ENCODE data around the gene SPTBN1. TPM values are rescaled to one million over a fixed set of nuclear protein-coding genes. Genes with fewer than 3 reads are reported as not detected.

Gene SPTBN1
- polyA plus RNA-seq, 1 donor: 327 TPM

DNA sequence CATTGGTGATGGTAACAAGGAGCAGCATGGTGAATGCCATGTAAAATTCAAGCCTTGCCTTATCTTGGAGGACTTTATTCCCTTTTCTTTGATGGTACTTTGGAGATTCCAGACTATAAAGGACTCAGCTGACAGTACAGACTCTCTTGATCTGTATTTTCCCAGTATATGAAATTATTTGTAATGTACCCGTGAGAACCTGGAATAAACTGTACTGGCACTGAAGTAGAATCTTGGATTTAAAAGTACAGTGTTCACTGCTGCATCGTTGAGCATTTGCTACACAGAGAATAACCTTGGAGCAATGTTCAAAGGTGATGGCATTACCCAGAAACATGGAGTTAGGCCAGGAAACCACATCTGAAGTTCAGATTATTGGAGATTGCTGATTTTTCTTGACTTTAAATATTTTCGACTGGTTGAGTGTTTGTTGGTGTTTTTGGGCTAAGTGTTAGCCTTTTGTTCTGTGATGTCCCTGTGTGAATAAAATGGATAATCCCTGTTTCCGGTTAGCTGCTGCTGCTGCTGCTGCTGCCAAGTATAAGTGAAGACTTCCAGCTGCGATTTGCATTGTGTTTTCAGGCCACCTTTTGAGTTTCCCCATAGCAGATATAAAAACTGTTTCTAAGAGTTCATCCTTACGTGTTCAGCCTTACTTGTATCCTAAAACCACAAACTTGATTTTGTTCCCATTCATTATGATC lies 122.0 kb downstream of the SPTBN1 start:
- peak; percentile 67 for DNase-seq

DNA sequence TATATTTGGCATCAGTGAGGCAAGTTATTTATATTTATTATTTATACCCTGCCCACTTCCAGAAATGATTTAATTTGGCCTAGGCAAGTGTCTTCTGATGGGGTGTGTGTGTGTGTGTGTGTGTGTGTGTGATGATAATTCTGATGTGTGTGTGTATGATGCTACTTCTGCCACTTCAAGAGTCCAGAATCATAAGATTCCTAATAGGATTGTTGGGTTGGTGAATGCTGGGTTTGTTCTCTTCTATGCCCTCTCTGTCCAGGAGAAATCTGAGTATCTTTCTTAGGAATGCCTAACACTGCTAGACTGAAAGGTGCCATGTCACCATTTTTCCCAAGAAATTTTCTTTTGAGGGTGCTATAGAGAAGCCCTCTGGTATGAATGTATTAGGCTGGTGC lies 122.5 kb downstream of the SPTBN1 start:
- DNase-seq: no peak

DNA sequence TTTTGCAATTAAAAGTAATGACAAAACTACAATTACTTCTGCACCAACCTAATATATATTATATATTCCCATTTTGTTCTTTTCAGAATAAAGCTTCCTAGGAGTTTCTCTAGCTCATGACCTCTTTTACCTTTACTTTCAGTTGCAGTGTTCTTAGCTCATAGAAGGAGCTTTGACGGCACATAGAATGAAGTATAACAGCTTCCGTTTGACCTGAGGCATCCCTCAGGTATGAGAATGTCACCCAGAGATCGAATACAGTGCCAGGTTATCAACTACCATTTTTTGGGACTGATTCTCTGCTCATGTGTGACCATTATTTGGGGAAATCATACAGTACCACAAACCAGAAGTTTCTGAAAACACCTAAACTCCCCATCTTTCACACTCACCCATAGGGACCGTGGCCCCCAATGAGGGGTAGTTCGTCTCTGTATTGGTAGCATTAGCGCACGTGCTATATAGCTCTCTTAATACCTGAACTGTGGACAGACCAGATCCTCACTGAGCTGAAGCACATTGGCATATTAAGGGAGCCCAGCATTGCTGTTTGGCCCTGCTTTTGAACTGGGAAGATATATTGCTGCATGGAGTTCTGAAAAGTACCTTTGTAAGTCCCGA lies 123.0 kb downstream of the SPTBN1 start:
- DNase-seq: no peak

DNA sequence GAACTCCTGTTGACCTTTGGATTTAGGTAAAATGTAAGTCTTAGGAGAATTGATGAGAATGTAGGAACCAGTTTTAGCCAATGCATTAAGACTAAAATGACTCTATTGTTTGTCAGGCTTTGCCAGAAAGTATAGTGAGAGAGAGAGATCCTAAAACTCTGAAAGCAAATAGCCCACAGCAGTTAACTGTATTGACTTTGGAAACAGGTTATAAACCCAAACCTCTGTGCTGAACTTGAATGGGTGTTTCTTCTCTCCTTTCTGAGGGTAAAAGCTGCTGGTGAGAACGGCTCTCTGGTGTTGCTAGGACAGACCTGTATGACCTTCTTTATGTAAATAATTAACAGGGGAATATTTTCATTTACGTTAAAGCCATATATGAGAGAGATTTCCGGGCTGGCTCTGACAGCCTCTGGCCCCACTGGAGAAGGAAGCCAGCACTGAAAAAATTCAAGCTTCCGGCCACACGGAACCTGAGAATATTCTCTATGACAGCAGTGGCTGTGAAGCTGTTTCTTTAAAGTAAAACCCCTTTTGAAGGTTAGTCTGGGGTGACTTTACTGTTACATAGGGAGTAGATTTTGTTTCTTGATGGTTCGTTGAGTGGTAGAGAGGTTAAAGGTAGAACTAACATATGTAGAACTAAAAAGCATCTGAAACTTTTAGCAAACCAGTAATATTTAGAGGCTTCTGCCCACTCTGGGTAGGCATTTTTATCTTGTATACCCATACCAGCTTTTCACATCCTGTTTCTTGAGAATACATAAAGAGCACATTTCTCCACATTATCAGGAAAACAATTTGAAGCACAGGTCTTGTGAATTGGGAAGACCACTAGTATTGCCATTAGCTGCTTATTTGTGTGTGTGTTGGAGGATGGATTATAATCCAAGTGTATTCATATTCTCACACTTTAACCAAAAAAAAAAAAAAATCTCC lies 123.8 kb downstream of the SPTBN1 start:
- no peak for DNase-seq

DNA sequence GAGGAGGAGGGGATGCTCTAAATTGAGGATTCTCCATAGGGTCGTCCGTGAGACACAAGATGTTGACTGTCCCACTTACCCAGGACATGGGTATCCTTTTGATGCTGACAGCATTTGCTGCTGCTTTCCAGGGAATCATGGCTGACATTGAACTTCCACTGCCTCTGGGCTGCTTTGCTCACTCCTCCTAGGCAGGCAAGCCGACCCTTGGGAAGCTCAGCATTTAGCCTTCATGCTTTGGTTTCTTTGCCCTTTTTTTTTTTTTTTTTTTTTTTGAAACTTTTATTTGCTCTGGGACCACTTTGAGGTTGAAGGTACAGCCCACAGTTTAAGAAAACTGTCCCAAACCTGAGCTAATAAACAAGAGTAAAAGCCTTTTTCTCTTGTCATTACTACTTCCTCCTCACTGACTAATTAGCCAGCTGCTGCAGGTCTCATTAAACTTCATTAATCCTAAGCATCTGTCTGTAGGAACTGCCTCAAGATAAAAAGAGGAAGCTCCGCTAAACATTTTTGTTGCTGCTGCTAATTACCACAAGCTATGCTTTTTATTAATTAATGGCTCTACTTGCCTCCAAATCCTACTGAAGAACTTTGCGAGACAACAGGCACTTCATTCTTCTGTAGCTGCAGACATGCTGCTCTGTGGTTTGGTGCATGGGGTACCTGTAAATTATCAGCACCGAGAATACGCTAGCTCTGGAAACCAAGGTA lies 125.4 kb downstream of the SPTBN1 start:
- no peak for DNase-seq

DNA sequence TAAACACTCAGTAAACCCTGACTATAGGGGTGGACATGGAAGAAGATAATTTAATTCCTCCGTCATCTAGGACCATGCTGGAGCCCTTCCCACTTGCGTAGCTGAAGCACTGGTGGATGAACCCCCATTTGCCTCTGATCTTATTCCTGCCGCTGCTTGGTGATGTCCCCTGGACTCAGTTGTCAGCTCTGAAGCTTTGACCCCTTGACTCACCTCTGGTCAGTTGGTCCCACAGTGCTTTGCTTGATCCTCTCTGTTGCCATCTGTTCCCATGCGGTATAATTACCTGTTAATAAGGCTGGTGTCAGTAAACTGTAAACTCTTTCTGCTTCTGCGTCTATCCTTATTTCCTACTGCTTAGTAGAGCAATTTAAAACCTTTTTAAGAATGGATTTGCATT lies 126.9 kb downstream of the SPTBN1 start:
- DNase-seq: no peak

DNA sequence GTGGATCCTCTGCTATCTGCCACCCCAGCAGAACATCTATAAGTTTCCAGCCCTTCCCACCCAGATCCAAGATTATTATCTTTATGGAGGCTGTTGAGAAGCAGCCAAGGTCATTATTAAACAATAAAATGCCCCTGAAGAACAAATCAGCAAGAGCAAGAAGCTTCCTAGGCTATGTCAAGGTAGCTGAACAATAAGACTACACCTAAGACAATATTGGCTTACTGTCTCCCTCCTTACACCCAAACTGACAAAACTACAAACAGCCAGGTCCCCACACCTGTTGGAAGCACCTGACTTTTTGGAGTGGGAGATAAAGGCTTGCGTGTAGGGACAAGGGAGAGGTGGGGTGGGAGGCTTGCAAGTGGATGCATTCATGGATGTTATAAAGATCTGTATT lies 128.5 kb downstream of the SPTBN1 start:
- no peak for DNase-seq

DNA sequence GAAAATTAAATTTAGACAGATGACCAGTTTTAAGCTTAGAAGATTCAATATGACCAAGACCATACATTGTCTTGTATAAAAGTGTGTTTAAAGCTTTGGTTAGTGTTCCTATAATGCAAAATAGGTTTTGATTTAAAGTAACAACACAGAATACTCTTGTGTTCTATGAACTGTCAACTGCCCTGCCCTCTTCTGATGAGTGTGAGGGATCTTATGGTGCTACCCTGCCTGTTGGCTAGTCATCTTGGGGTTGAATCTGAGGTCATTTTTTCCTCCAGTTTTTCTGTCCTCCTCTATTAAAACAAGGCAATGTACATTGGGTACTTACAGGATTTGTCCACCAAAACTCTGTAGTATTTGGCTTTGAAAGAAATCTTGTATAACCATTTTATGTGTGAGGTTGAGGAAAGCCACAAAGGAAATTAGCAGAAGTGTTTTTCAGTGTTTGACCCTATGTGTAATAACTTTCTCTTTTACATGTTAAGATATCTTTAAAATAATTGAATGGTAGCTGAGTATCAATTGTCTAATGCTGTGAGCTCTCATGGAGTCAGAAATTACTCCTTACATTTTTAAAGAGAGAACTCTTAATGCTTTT lies 129.1 kb downstream of the SPTBN1 start:
- no peak for DNase-seq

DNA sequence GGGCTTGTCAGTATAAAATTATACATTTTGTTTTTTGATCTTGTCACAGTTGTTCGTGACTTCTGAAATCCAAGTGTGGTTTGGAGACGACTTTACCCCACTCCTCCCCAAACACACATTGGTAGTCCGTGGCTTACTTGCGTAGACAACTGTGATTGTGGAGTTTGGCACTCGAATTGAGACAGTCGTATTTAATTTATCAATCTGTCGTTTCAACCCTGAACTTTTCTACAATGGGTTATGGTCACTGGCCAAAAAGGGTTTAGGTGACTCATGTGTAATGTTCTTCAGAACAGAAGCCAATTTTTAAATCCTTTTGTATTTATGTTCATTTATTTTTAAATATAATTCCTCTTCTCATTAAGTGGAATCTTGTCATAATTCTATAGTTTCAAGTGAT lies 129.9 kb downstream of the SPTBN1 start:
- no peak for DNase-seq

DNA sequence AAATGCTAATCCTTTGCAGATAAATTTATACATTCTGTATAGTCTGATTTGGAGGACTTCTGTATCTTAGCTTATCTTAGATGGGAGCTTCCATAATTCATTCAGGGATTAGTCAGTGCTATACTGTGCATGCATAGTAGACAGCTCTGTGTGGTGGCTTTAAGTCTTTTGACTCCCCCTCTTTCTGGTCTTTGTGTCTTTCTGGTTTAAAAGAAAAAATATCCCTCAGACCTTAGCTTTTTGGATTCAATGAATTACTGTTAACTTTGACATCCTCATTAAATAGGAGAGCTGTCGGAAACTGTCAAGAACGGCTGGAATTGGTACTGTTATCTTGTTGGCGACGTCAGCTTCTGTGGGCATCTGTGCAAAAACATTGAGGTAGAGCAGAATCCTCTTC lies 130.4 kb downstream of the SPTBN1 start:
- no peak for DNase-seq

DNA sequence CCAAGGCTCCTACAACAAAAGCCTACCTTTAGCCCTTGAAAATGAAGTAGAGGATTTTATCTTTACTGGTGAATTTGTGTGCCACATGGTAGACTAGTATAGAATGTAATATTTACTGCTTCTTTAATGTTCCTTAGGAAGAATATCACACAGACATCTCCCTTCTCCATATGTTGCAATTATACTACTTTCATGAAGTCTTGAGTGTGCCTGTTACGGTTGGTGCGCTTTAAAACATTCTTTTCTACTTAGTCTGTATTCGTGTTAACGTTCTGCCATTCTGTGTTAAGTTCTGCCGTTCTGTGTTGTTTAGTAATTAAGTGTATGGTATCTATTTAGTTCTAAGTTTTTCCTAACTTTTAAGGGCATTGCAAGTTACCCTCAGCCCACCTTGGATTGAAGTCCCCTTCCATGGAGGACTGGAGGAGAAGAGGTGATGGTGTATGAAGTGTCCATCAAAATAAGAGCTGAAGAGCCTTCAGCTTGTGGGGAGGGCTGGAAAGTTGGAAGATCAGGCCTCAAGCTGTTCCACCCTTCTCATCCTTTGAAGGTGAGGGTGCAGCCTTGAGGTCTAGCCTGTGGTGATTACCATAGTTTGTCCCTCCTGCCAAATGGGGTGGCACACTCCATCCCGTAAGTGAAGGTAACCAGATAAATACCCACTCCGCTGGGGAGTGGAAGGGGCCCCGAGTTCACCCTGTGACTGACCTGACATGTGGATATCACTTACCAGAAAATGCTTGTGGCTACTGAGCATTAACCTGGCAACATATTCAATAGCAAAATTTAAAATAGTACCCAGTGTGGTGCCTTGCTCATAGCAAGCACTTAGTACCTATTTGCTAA lies 131.3 kb downstream of the SPTBN1 start:
- no peak for DNase-seq

DNA sequence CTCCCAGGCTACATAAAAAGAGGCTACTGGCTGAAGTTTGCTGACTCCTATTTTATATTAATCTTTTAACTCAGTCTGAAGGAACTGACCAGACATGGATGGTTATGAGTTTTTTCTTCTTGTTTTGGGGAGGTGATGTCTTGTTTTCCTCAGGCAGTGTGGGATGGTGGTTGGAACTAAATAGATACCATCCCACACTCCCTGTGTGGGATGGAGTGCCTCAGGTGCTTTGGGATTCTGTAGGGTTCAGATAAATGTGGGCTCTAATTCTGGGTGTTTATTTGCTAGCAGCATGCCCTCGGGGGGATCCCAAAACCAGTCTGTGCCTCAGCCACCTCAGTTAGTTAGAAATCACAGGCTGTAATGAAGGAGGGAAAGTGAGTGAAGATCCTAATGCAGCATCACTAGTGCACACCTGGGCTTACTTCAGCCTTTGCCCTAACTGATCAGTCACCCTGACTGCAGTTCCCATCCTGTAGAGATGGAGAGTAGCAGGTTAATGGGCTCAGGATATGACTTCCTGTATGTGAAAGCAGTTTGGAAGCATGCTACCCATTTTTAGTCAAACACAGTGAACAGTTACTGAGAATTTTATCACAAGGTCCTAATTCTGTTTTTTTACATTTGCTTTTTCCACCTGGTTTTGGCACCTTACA lies 132.2 kb downstream of the SPTBN1 start:
- DNase-seq: no peak

DNA sequence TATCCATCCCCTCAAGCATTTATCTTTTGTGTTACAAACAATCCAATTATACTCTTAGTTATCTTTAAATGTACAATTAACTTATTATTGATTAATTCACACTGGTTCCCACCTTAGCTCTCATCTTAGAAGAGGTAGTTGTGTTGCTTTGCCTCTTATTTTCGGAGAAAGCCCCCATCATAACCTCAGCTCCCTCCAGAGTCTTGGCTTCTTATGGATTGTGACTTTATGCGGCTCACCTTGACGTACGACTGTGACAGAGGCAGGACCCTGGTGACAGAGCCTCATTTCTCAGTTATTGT lies 132.9 kb downstream of the SPTBN1 start:
- DNase-seq: no peak

DNA sequence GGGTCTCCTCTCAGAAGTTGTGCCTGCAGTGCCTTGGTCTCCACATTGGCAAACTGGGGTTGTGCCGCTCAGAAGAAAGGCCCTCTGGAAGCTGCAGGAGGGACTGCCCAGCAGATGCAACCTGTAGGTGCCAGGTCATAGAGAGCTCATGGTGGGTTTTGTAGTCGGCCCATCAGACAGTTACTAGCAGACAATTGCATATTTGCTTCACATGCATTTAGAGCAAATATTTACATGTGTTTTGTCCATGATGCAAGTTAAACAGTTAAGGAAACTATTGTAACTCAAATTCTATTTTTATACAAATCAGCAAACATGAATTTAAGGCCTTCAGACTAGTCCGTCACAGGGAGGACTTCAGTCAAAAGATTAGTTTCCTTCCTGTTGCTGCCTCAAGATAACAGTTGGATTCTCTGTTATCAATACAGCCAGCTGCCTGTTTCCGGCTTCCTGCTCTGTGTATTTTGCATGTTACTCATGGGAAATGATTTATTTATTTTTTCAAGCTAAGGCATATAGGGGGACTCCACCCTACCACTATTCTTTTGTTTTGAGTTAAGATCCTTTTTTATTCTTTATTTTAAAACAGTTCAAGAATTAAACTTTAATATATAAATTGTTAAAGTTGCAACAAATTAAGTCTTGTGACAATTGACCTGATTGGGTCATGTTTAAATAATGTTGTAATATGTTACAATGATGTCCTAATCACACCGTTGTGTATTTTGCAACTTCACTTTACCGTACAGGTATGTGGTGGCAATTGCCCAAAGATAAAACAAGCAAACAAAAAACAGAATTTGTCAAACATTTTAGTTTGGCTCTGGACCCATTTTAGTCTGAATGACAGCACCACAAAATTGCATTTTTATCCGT lies 133.5 kb downstream of the SPTBN1 start:
- DNase-seq: no peak

DNA sequence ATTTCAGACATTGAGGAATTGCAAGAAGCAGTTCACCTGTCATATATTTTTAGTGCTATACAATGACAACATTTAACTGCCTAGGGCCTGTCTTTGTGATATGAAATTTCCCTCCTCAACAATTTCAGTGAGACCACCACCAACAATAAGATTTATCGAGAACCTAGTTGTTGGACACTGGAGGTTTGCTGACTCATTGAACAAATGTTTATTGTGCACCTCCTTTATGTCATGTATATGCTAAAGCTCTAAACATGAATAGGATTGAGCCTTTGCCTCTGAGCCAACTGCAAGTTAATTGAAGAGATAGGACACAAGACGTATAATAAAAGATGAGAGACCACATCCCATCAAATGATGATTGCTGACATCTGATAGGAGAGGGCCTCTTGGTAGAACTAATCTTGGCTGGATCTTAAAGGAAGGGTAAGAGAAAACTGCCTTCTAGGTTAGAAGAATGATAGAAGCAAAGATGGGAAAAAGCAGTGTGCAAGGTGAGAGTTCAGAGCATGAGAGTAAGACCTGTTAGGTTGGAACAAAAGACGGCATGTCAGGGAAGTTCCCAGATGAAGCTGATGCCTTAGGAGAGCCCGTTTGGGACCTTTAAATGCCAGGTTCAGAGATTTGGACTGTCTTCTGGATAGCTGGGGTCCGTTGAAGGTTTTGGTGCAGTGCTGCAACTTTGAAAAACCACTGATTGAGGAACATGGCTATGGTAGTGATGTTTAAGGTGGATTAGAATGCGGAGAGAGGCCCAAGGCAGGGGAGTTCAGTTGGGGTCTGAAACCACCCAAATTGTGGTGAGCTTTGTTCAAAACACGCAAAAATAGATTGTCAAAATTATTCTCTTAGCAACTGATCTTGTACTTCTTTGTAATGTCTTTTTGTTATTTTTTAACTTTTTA lies 134.3 kb downstream of the SPTBN1 start:
- no peak for DNase-seq

DNA sequence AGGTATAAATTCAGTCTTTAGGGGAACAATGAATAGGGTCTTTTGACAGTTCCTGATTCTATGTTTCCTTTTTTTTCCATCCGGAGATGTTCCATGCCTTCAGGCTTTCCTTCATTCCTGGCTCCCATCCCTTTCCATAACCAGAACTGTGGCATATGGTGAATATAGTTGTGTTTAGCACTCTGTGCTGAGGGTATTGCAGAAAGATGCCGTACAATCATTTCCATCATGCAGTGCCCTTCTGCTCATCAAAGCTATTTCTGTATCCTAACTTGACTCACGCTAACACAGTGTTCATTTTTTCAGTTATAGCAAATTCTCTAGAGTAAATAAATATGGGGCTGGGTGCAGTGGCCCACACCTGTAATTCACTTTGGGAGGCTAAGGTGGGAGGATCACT lies 135.4 kb downstream of the SPTBN1 start:
- DNase-seq: no peak

DNA sequence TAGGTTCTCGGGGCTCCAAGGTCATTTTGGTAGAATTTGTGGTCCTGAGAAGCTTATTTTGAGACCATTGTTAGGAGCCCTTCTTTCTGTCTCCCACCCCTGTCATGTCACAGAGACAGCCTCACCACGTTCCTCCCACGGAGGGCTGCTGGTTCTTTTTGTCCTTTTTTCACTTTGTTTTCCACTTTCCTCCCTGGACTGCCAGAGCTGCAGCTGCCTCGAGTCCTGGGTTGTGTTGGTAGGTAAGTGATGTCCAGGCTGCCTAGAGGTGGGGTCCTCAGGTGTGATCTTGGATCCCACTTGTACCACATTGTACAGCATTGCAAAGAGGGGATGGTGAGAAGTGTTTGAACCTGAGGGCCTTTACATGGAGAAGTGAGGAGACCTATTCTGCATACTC lies 137.1 kb downstream of the SPTBN1 start:
- DNase-seq: no peak

DNA sequence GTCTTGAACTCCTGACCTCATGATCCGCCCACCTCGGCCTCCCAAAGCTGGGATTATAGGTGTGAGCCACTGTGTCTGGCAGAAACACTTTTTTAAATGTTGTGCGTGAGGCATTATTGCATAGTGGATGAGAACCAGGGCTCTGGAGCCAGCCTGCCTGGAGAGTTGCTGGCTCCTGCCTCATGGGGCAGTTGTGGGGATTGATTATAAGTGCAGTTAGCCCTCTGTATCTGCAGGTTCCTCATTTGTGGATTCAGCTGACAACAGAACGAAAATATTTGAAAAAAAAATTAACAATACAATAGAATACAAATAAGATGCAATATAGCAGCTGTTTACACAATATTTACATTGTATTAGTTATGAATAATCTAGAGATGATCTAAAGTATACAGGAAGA lies 137.9 kb downstream of the SPTBN1 start:
- DNase-seq: no peak
